ENCODE data around the gene ATP10D.

Gene ATP10D

GRCh38 chr4:47488706-47489105 is 3.6 kb downstream of the ATP10D start:
- H2BK5ac ChIP-seq (ENCODE audit: low read length) = no peak overlapping the region
- H2BK15ac ChIP-seq (replicated peaks; ENCODE audit: low read depth) = no peak overlapping the region
- H3K27me3 ChIP-seq (ENCODE audit: insufficient read depth, low read length, poor library complexity) = no peaks in the 10 kb centered on the region
- no peak overlapping the region for H3K23ac ChIP-seq (ENCODE audit: low read length)
- no peak overlapping the region for H3K9ac ChIP-seq (ENCODE audit: low read length)
- no peaks in the 10 kb centered on the region for H3K4me1 ChIP-seq (ENCODE audit: control insufficient read depth, low read depth, low read length)
- H3K36me3 ChIP-seq (ENCODE audit: control insufficient read depth, insufficient read depth, low read length) = no peaks in the 10 kb centered on the region
- H3K4me3 ChIP-seq (ENCODE audit: low read length) = no peak overlapping the region
- H3K18ac ChIP-seq (ENCODE audit: low read length) = no peak overlapping the region
- H4K8ac ChIP-seq (ENCODE audit: low read depth, low read length) = no peak overlapping the region
- no peak overlapping the region for H2BK120ac ChIP-seq (ENCODE audit: low read depth, low read length)
- no peak overlapping the region for H3K4ac ChIP-seq (ENCODE audit: low read depth, low read length)
- no peak overlapping the region for H3K56ac ChIP-seq (ENCODE audit: low read length)
- H2AK5ac ChIP-seq (ENCODE audit: low read length) = no peak overlapping the region
- DNase-seq = no peak
- no peak overlapping the region for H3K4me2 ChIP-seq (ENCODE audit: low read length)
- WGBS (ENCODE audit: extremely low coverage, insufficient coverage, low lambda C conversion rate) = no CpG with 5 or more reads among the region's 3 CpGs
- no peak overlapping the region for H3K27ac ChIP-seq (ENCODE audit: low read depth, low read length)
- H3K79me2 ChIP-seq (ENCODE audit: control insufficient read depth, insufficient read depth, low read length) = no peaks in the 10 kb centered on the region
- H3K79me1 ChIP-seq (ENCODE audit: low read length) = no peaks in the 10 kb centered on the region
- H4K5ac ChIP-seq (ENCODE audit: low read length) = no peak overlapping the region

- H3K36me3 ChIP-seq (ENCODE audit: control insufficient read depth, insufficient read depth, low read length) = no peaks in the 10 kb centered on the region
- H3K27me3 ChIP-seq (ENCODE audit: insufficient read depth, low read length, poor library complexity) = no peaks in the 10 kb centered on the region
- H4K8ac ChIP-seq (ENCODE audit: low read depth, low read length) = no peak overlapping the region
- H3K4me1 ChIP-seq (ENCODE audit: control insufficient read depth, low read depth, low read length) = no peaks in the 10 kb centered on the region
- no peak overlapping the region for H3K4ac ChIP-seq (ENCODE audit: low read depth, low read length)
- H3K9ac ChIP-seq (ENCODE audit: low read length) = no peak overlapping the region
- no peaks in the 10 kb centered on the region for H3K79me1 ChIP-seq (ENCODE audit: low read length)
- H2BK120ac ChIP-seq (ENCODE audit: low read depth, low read length) = no peak overlapping the region
- H3K23ac ChIP-seq (ENCODE audit: low read length) = no peak overlapping the region
- DNase-seq = peak; percentile 70
- H3K56ac ChIP-seq (ENCODE audit: low read length) = no peak overlapping the region
- H2BK5ac ChIP-seq (ENCODE audit: low read length) = no peak overlapping the region
- H3K4me2 ChIP-seq (ENCODE audit: low read length) = no peak overlapping the region
- H2AK5ac ChIP-seq (ENCODE audit: low read length) = no peak overlapping the region
- no peak overlapping the region for H3K27ac ChIP-seq (ENCODE audit: low read depth, low read length)
- H4K5ac ChIP-seq (ENCODE audit: low read length) = no peak overlapping the region
- no peak overlapping the region for H2BK15ac ChIP-seq (replicated peaks; ENCODE audit: low read depth)
- H3K4me3 ChIP-seq (ENCODE audit: low read length) = no peak overlapping the region
- H3K18ac ChIP-seq (ENCODE audit: low read length) = no peak overlapping the region
- no CpG with 5 or more reads among the region's 4 CpGs for WGBS (ENCODE audit: extremely low coverage, insufficient coverage, low lambda C conversion rate)
- H3K79me2 ChIP-seq (ENCODE audit: control insufficient read depth, insufficient read depth, low read length) = no peaks in the 10 kb centered on the region
Measured at GRCh38 chr4:47490550-47490949, 5.5 kb downstream of the ATP10D start.

- Histone ChIP-seq H3K4me2 (ENCODE audit: low read length) (no peak overlapping the region), H3K56ac (ENCODE audit: low read length) (no peak overlapping the region), H4K5ac (ENCODE audit: low read length) (no peak overlapping the region), H4K8ac (ENCODE audit: low read depth, low read length) (no peak overlapping the region), H2BK120ac (ENCODE audit: low read depth, low read length) (no peak overlapping the region), H3K4me1 (ENCODE audit: control insufficient read depth, low read depth, low read length) (no peaks in the 10 kb centered on the region), H3K79me1 (ENCODE audit: low read length) (no peaks in the 10 kb centered on the region), H3K4ac (ENCODE audit: low read depth, low read length) (no peak overlapping the region), H2BK15ac (replicated peaks; ENCODE audit: low read depth) (no peak overlapping the region), H3K9ac (ENCODE audit: low read length) (no peak overlapping the region), H3K18ac (ENCODE audit: low read length) (no peak overlapping the region), H3K36me3 (ENCODE audit: control insufficient read depth, insufficient read depth, low read length) (no peaks in the 10 kb centered on the region), H3K4me3 (ENCODE audit: low read length) (no peak overlapping the region), H3K27me3 (ENCODE audit: insufficient read depth, low read length, poor library complexity) (no peaks in the 10 kb centered on the region), H2AK5ac (ENCODE audit: low read length) (no peak overlapping the region), H2BK5ac (ENCODE audit: low read length) (no peak overlapping the region), H3K27ac (ENCODE audit: low read depth, low read length) (no peak overlapping the region), H3K23ac (ENCODE audit: low read length) (no peak overlapping the region), H3K79me2 (ENCODE audit: control insufficient read depth, insufficient read depth, low read length) (no peaks in the 10 kb centered on the region)
- no CpG with 5 or more reads among the region's 3 CpGs for WGBS (ENCODE audit: extremely low coverage, insufficient coverage, low lambda C conversion rate)
- no peak for DNase-seq
Measured at GRCh38 chr4:47493238-47494123, 8.4 kb downstream of the ATP10D start.

GRCh38 chr4:47494124-47494430 is 9.0 kb downstream of the ATP10D start:
- no peak overlapping the region for H2BK120ac ChIP-seq (ENCODE audit: low read depth, low read length)
- H3K4me1 ChIP-seq (ENCODE audit: control insufficient read depth, low read depth, low read length) = no peaks in the 10 kb centered on the region
- no peak overlapping the region for H3K23ac ChIP-seq (ENCODE audit: low read length)
- H3K27me3 ChIP-seq (ENCODE audit: insufficient read depth, low read length, poor library complexity) = no peaks in the 10 kb centered on the region
- H3K79me2 ChIP-seq (ENCODE audit: control insufficient read depth, insufficient read depth, low read length) = no peaks in the 10 kb centered on the region
- no peak overlapping the region for H3K4me3 ChIP-seq (ENCODE audit: low read length)
- no peak overlapping the region for H3K4ac ChIP-seq (ENCODE audit: low read depth, low read length)
- H4K8ac ChIP-seq (ENCODE audit: low read depth, low read length) = no peak overlapping the region
- no peak for DNase-seq
- H2AK5ac ChIP-seq (ENCODE audit: low read length) = no peak overlapping the region
- no CpG with 5 or more reads among the region's 4 CpGs for whole genome bisulfite sequencing (ENCODE audit: extremely low coverage, insufficient coverage, low lambda C conversion rate)
- H3K9ac ChIP-seq (ENCODE audit: low read length) = no peak overlapping the region
- no peak overlapping the region for H3K27ac ChIP-seq (ENCODE audit: low read depth, low read length)
- H3K56ac ChIP-seq (ENCODE audit: low read length) = no peak overlapping the region
- no peak overlapping the region for H2BK15ac ChIP-seq (replicated peaks; ENCODE audit: low read depth)
- no peaks in the 10 kb centered on the region for H3K36me3 ChIP-seq (ENCODE audit: control insufficient read depth, insufficient read depth, low read length)
- no peak overlapping the region for H3K18ac ChIP-seq (ENCODE audit: low read length)
- no peak overlapping the region for H2BK5ac ChIP-seq (ENCODE audit: low read length)
- H3K4me2 ChIP-seq (ENCODE audit: low read length) = no peak overlapping the region
- H4K5ac ChIP-seq (ENCODE audit: low read length) = no peak overlapping the region
- no peaks in the 10 kb centered on the region for H3K79me1 ChIP-seq (ENCODE audit: low read length)

GRCh38 chr4:47498899-47499298 is 13.8 kb downstream of the ATP10D start:
- Histone ChIP-seq H2BK5ac (ENCODE audit: low read length) (no peak overlapping the region), H3K27ac (ENCODE audit: low read depth, low read length) (no peak overlapping the region), H3K4me2 (ENCODE audit: low read length) (no peak overlapping the region)

GRCh38 chr4:47499700-47500099 is 14.6 kb downstream of the ATP10D start:
- Histone ChIP-seq H3K4me1 (ENCODE audit: control insufficient read depth, low read depth, low read length) (no peaks in the 10 kb centered on the region), H3K4me2 (ENCODE audit: low read length) (no peak overlapping the region), H4K5ac (ENCODE audit: low read length) (no peak overlapping the region), H4K8ac (ENCODE audit: low read depth, low read length) (no peak overlapping the region), H3K18ac (ENCODE audit: low read length) (no peak overlapping the region), H2BK120ac (ENCODE audit: low read depth, low read length) (no peak overlapping the region), H3K36me3 (ENCODE audit: control insufficient read depth, insufficient read depth, low read length) (no peaks in the 10 kb centered on the region), H2BK5ac (ENCODE audit: low read length) (no peak overlapping the region), H3K4ac (ENCODE audit: low read depth, low read length) (no peak overlapping the region), H3K9ac (ENCODE audit: low read length) (no peak overlapping the region), H3K56ac (ENCODE audit: low read length) (no peak overlapping the region), H3K23ac (ENCODE audit: low read length) (no peak overlapping the region), H3K27ac (ENCODE audit: low read depth, low read length) (no peak overlapping the region), H3K79me2 (ENCODE audit: control insufficient read depth, insufficient read depth, low read length) (no peaks in the 10 kb centered on the region), H2AK5ac (ENCODE audit: low read length) (no peak overlapping the region), H3K27me3 (ENCODE audit: insufficient read depth, low read length, poor library complexity) (no peaks in the 10 kb centered on the region), H3K79me1 (ENCODE audit: low read length) (no peaks in the 10 kb centered on the region), H3K4me3 (ENCODE audit: low read length) (no peak overlapping the region), H2BK15ac (replicated peaks; ENCODE audit: low read depth) (no peak overlapping the region)
- no CpG with 5 or more reads among the region's 2 CpGs for WGBS (ENCODE audit: extremely low coverage, insufficient coverage, low lambda C conversion rate)
- DNase-seq = no peak

More at GRCh38 chr4:47498899-47499298, 13.8 kb downstream of the ATP10D start:
- Histone ChIP-seq H3K56ac (ENCODE audit: low read length) (no peak overlapping the region), H3K4me3 (ENCODE audit: low read length) (no peak overlapping the region), H2AK5ac (ENCODE audit: low read length) (no peak overlapping the region), H3K79me1 (ENCODE audit: low read length) (no peaks in the 10 kb centered on the region), H3K18ac (ENCODE audit: low read length) (no peak overlapping the region), H4K8ac (ENCODE audit: low read depth, low read length) (no peak overlapping the region), H3K79me2 (ENCODE audit: control insufficient read depth, insufficient read depth, low read length) (no peaks in the 10 kb centered on the region), H2BK15ac (replicated peaks; ENCODE audit: low read depth) (no peak overlapping the region), H4K5ac (ENCODE audit: low read length) (no peak overlapping the region), H3K23ac (ENCODE audit: low read length) (no peak overlapping the region), H3K27me3 (ENCODE audit: insufficient read depth, low read length, poor library complexity) (no peaks in the 10 kb centered on the region), H3K4me1 (ENCODE audit: control insufficient read depth, low read depth, low read length) (no peaks in the 10 kb centered on the region), H3K9ac (ENCODE audit: low read length) (no peak overlapping the region), H3K4ac (ENCODE audit: low read depth, low read length) (no peak overlapping the region), H3K36me3 (ENCODE audit: control insufficient read depth, insufficient read depth, low read length) (no peaks in the 10 kb centered on the region), H2BK120ac (ENCODE audit: low read depth, low read length) (no peak overlapping the region)
- DNase-seq = no peak
- no CpG with 5 or more reads among the region's 6 CpGs for WGBS (ENCODE audit: extremely low coverage, insufficient coverage, low lambda C conversion rate)
